ENCODE measurements around the gene TPPP.

- TF ChIP-seq, protein P1, sequence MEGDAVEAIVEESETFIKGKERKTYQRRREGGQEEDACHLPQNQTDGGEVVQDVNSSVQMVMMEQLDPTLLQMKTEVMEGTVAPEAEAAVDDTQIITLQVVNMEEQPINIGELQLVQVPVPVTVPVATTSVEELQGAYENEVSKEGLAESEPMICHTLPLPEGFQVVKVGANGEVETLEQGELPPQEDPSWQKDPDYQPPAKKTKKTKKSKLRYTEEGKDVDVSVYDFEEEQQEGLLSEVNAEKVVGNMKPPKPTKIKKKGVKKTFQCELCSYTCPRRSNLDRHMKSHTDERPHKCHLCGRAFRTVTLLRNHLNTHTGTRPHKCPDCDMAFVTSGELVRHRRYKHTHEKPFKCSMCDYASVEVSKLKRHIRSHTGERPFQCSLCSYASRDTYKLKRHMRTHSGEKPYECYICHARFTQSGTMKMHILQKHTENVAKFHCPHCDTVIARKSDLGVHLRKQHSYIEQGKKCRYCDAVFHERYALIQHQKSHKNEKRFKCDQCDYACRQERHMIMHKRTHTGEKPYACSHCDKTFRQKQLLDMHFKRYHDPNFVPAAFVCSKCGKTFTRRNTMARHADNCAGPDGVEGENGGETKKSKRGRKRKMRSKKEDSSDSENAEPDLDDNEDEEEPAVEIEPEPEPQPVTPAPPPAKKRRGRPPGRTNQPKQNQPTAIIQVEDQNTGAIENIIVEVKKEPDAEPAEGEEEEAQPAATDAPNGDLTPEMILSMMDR (conservative IDR thresholded peaks at IDR 0.05; ENCODE audit: low read depth in 2 of 2): no peak
- TF ChIP-seq, protein P2, sequence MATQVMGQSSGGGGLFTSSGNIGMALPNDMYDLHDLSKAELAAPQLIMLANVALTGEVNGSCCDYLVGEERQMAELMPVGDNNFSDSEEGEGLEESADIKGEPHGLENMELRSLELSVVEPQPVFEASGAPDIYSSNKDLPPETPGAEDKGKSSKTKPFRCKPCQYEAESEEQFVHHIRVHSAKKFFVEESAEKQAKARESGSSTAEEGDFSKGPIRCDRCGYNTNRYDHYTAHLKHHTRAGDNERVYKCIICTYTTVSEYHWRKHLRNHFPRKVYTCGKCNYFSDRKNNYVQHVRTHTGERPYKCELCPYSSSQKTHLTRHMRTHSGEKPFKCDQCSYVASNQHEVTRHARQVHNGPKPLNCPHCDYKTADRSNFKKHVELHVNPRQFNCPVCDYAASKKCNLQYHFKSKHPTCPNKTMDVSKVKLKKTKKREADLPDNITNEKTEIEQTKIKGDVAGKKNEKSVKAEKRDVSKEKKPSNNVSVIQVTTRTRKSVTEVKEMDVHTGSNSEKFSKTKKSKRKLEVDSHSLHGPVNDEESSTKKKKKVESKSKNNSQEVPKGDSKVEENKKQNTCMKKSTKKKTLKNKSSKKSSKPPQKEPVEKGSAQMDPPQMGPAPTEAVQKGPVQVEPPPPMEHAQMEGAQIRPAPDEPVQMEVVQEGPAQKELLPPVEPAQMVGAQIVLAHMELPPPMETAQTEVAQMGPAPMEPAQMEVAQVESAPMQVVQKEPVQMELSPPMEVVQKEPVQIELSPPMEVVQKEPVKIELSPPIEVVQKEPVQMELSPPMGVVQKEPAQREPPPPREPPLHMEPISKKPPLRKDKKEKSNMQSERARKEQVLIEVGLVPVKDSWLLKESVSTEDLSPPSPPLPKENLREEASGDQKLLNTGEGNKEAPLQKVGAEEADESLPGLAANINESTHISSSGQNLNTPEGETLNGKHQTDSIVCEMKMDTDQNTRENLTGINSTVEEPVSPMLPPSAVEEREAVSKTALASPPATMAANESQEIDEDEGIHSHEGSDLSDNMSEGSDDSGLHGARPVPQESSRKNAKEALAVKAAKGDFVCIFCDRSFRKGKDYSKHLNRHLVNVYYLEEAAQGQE (IDR thresholded peaks at IDR 0.05; ENCODE audit: unreplicated experiment): no peak
- TF ChIP-seq POLR2AphosphoS5 (IDR thresholded peaks at IDR 0.05; ENCODE audit: low read depth) (no peak), EZH2 (IDR thresholded peaks at IDR 0.05; ENCODE audit: low read depth, unreplicated experiment) (no peak)
- TF ChIP-seq, protein P3, sequence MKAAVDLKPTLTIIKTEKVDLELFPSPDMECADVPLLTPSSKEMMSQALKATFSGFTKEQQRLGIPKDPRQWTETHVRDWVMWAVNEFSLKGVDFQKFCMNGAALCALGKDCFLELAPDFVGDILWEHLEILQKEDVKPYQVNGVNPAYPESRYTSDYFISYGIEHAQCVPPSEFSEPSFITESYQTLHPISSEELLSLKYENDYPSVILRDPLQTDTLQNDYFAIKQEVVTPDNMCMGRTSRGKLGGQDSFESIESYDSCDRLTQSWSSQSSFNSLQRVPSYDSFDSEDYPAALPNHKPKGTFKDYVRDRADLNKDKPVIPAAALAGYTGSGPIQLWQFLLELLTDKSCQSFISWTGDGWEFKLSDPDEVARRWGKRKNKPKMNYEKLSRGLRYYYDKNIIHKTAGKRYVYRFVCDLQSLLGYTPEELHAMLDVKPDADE (IDR thresholded peaks at IDR 0.05): no peak
Measured at GRCh38 chr5:677131-678101, 15.7 kb downstream of the TPPP start.

Data from GM23338 (cell line).